OCI-LY3 (cell line): ENCODE data around the gene SP100.

Experiments used
- H2AFZ ChIP-seq: fragments of 200-600, 300-600 bp; shearing (Covaris generic); 2 replicates; pipeline ENCODE4 v1.6.0; 2014; ENCODE audit warnings: antibody characterized with exemption, low read depth, low read length
- H3K27ac ChIP-seq: fragments of 200-600, 300-600 bp; sonication (generic); 2 replicates; pipeline ENCODE4 v1.5.1; 2014; ENCODE audit warnings: mild to moderate bottlenecking, low read length, moderate library complexity, mixed read lengths
- H3K27me3 ChIP-seq: fragments of 200-600, 300-600 bp; sonication (generic); 2 replicates; pipeline ENCODE4 v1.6.1; 2014; ENCODE audit warnings: low read depth, low read length, mixed read lengths
- H3K36me3 ChIP-seq: fragments of 200-600, 300-600 bp; sonication (generic); replicated peaks from 2 replicates; pipeline ENCODE3; 2014; ENCODE audit warnings: low read depth, low read length, mixed read lengths
- H3K4me1 ChIP-seq: fragments of 300-600, 200-600 bp; sonication (generic); 2 replicates; pipeline ENCODE4 v1.6.1; 2014; ENCODE audit warnings: low read length, mixed read lengths
- H3K4me2 ChIP-seq: fragments of 200-600, 300-600 bp; sonication (generic); 2 replicates; pipeline ENCODE4 v1.6.1; 2014; ENCODE audit warnings: low read length, mixed read lengths
- H3K4me3 ChIP-seq: fragments of 300-600, 200-600 bp; sonication (generic); 2 replicates; pipeline ENCODE4 v1.5.1; 2014; ENCODE audit warnings: antibody characterized with exemption, mild to moderate bottlenecking, low read length, moderate library complexity
- H3K79me2 ChIP-seq: fragments of 300-600, 200-600 bp; shearing (Covaris generic); 2 replicates; pipeline ENCODE4 v1.6.1; 2014; ENCODE audit warnings: mild to moderate bottlenecking, low read length, mixed read lengths
- H3K9ac ChIP-seq: fragments of 300-600, 200-600 bp; shearing (Covaris generic); 2 replicates; pipeline ENCODE4 v1.6.0; 2014; ENCODE audit warnings: mild to moderate bottlenecking, low read length, moderate library complexity
- H3K9me3 ChIP-seq: fragments of 200-600, 300-600 bp; shearing (Covaris generic); 2 replicates; pipeline ENCODE4 v1.6.1; 2014; ENCODE audit warnings: low read length, mixed read lengths; ENCODE audit not compliant: insufficient read depth
- H4K20me1 ChIP-seq: fragments of 200-600, 300-600 bp; sonication (generic); 2 replicates; pipeline ENCODE4 v1.6.1; 2016; ENCODE audit warnings: low read length, mixed read lengths; ENCODE audit not compliant: insufficient read depth
- EZH2phosphoT487 ChIP-seq: fragments of 200-600 bp; shearing (Covaris generic); IDR thresholded peaks from 2 replicates; pipeline ENCODE4 v1.6.1; 2018; ENCODE audit warnings: antibody characterized with exemption, mixed run types, low read depth
- TF ChIP-seq, protein P1 (sequence below): fragments of 200-600, 300-600 bp; sonication (generic); IDR thresholded peaks from 2 replicates; pipeline ENCODE4 v1.5.1; 2014; ENCODE audit warnings: antibody characterized with exemption, low read length, low read depth

SP100 gene

GRCh38 chr2:230592775-230593174 lies 176.8 kb downstream of the SP100 start:
- Histone ChIP-seq H3K27ac (peak overlapping the region; percentile 33), H3K4me2 (no peak overlapping the region), H3K36me3 (no peaks in the 10 kb centered on the region), H2AFZ (no peak overlapping the region), H3K4me3 (no peak overlapping the region), H4K20me1 (no peaks in the 10 kb centered on the region), H3K9me3 (no peaks in the 10 kb centered on the region), H3K79me2 (peaks cover 3% of the 10 kb centered on the region; the same call in 1 of the 2 replicates), H3K4me1 (peaks cover 84% of the 10 kb centered on the region), H3K9ac (peak overlapping the region; percentile 13; the same call in 1 of the 2 replicates), H3K27me3 (no peaks in the 10 kb centered on the region)
- TF ChIP-seq, protein P1, sequence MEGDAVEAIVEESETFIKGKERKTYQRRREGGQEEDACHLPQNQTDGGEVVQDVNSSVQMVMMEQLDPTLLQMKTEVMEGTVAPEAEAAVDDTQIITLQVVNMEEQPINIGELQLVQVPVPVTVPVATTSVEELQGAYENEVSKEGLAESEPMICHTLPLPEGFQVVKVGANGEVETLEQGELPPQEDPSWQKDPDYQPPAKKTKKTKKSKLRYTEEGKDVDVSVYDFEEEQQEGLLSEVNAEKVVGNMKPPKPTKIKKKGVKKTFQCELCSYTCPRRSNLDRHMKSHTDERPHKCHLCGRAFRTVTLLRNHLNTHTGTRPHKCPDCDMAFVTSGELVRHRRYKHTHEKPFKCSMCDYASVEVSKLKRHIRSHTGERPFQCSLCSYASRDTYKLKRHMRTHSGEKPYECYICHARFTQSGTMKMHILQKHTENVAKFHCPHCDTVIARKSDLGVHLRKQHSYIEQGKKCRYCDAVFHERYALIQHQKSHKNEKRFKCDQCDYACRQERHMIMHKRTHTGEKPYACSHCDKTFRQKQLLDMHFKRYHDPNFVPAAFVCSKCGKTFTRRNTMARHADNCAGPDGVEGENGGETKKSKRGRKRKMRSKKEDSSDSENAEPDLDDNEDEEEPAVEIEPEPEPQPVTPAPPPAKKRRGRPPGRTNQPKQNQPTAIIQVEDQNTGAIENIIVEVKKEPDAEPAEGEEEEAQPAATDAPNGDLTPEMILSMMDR = no peak
- no peak for TF ChIP-seq EZH2phosphoT487
